GM18909 (cell line): ENCODE results near the gene SF3B1.
"Not testable (repeated sequence)": the region's sequence is repeated elsewhere in the genome, so short reads cannot be mapped to it uniquely, and the experiment has no call there.

Source experiments
- ATAC-seq: cut with Tn5 transposase; IDR thresholded peaks from one replicate; pipeline ENCODE4 v1.9.1; 2021; ENCODE audit warnings: mild to moderate bottlenecking; ENCODE audit not compliant: unreplicated experiment, poor library complexity

The SF3B1 gene

GRCh38 chr2:197434541-197435513 lies at the start of gene SF3B1:
Gene SF3B1, minus strand, starts transcription at chr2:197435028. Its CDS starts 29 bp downstream, at chr2:197434999.
- ATAC-seq: peak; percentile 96

GRCh38 chr2:197484248-197484647 lies 49.4 kb upstream of the SF3B1 start:
- ATAC-seq: not testable (repeated sequence)

GRCh38 chr2:197480165-197481036 lies 45.6 kb upstream of the SF3B1 start:
- no peak for ATAC-seq

GRCh38 chr2:197477797-197478196 lies 43.0 kb upstream of the SF3B1 start:
- no peak for ATAC-seq

- ATAC-seq: no peak
Measured at GRCh38 chr2:197472166-197472565, 37.3 kb upstream of the SF3B1 start.

GRCh38 chr2:197464175-197464574 lies 29.3 kb upstream of the SF3B1 start:
- ATAC-seq: no peak

- no peak for ATAC-seq
Measured at GRCh38 chr2:197461057-197461456, 26.2 kb upstream of the SF3B1 start.

GRCh38 chr2:197460649-197461048 lies 25.8 kb upstream of the SF3B1 start:
- ATAC-seq: no peak

- ATAC-seq: no peak
Measured at GRCh38 chr2:197455428-197455827, 20.6 kb upstream of the SF3B1 start.

GRCh38 chr2:197454923-197455322 lies 20.1 kb upstream of the SF3B1 start:
- ATAC-seq: no peak

GRCh38 chr2:197453914-197454398 lies 19.1 kb upstream of the SF3B1 start:
- peak; percentile 20 for ATAC-seq

GRCh38 chr2:197453123-197453913 lies 18.5 kb upstream of the SF3B1 start, which contains the start of gene COQ10B:
Gene COQ10B, plus strand, starts transcription at chr2:197453552. Its CDS starts 9 bp downstream, at chr2:197453561.
- peak; percentile 95 for ATAC-seq

GRCh38 chr2:197452754-197453122 lies 17.9 kb upstream of the SF3B1 start:
- ATAC-seq: no peak

- not testable (repeated sequence) for ATAC-seq
Measured at GRCh38 chr2:197450935-197451358, 16.1 kb upstream of the SF3B1 start.

- ATAC-seq: no peak
Measured at GRCh38 chr2:197450465-197450864, 15.6 kb upstream of the SF3B1 start.

GRCh38 chr2:197446844-197447243 lies 12.0 kb upstream of the SF3B1 start:
- ATAC-seq: no peak

GRCh38 chr2:197445746-197446145 lies 10.9 kb upstream of the SF3B1 start:
- no peak for ATAC-seq

- no peak for ATAC-seq
Measured at GRCh38 chr2:197442857-197443256, 8.0 kb upstream of the SF3B1 start.

- no peak for ATAC-seq
Measured at GRCh38 chr2:197437380-197437779, 2.6 kb upstream of the SF3B1 start.
